GM12873 (cell line): Measurements from ENCODE around the gene ASCC2.

ENCODE experiments used
- TF ChIP-seq, protein P1 (sequence below): IDR thresholded peaks from 2 replicates; pipeline ENCODE4 v1.5.1; 2012; ENCODE audit warnings: low read depth, mild to moderate bottlenecking, moderate library complexity, low read length, control low read depth; ENCODE audit not compliant: insufficient read depth; ENCODE audit errors: missing control alignments

ASCC2 gene

DNA sequence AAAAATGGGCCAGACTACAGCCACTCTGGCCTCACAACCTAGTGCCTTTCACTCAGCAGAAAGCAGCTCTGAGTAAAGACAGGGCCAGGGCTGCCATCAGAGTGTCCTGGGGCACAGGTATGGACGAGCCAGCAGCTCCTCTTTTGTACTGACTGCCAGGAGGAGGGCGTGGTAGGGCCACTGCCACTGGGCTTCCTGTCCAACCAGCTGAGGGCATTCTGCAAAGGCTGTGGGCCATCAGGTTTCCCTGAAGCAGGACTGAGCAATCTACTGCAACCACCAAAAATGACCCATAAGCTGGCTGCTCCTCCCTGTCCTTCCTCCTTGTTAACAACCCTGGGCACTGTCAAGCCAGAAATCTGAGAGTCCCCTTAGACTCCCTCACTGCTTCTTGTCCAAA lies 33.1 kb downstream of the ASCC2 start:
- TF ChIP-seq, protein P1, sequence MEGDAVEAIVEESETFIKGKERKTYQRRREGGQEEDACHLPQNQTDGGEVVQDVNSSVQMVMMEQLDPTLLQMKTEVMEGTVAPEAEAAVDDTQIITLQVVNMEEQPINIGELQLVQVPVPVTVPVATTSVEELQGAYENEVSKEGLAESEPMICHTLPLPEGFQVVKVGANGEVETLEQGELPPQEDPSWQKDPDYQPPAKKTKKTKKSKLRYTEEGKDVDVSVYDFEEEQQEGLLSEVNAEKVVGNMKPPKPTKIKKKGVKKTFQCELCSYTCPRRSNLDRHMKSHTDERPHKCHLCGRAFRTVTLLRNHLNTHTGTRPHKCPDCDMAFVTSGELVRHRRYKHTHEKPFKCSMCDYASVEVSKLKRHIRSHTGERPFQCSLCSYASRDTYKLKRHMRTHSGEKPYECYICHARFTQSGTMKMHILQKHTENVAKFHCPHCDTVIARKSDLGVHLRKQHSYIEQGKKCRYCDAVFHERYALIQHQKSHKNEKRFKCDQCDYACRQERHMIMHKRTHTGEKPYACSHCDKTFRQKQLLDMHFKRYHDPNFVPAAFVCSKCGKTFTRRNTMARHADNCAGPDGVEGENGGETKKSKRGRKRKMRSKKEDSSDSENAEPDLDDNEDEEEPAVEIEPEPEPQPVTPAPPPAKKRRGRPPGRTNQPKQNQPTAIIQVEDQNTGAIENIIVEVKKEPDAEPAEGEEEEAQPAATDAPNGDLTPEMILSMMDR = no peak

- TF ChIP-seq, protein P1 = no peak
These were observed 34.9 kb downstream of the ASCC2 start for GRCh38 chr22:29803190-29803589.

GRCh38 chr22:29801796-29802195 lies 36.3 kb downstream of the ASCC2 start:
- TF ChIP-seq, protein P1 = no peak

- TF ChIP-seq, protein P1 = no peak
These were observed 36.9 kb downstream of the ASCC2 start for GRCh38 chr22:29801153-29801552.

DNA sequence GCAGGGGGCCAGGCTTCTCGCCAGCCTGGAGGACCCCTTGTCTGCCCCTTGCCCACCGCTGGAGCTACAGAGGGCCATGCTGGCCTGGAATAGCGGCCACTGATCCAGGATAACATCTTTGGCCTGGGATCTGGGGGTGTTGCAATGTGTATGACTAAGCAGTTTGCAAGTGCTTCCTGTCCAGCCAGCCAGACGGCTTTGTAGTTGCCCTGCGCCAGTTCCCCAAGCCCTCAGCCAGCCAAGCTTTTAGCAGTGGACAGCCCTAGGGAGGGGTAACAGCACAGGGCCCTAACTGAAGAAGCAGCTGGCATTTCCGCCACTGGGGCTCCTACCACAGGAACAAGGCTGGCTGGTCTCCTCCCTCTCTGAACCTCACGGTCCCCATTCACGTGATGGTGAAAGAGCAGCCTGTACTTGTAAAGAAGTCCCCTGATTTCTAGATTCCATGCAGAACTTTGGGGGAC lies 38.8 kb downstream of the ASCC2 start:
- TF ChIP-seq, protein P1 = no peak

DNA sequence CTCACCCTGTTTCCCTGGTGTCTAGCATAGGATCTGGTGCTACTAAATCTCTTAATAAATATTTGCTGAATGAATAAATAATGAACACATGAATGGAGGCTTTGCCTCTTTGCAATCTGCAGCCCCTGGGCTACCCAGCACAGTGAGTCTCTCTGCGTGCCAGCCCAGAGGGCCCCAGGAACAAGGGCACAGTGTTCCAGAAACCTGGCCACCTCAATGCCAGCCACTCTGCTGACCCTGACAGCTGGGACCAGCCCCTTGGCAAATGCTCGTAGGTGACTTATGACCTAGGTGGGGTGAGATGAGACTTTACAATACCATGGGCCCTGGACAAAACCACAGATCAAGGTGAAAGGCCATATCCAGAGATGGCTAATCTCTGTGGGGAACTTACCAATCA lies 39.3 kb downstream of the ASCC2 start:
- TF ChIP-seq, protein P1 = no peak

- TF ChIP-seq, protein P1 = no peak
These were observed 39.8 kb downstream of the ASCC2 start for GRCh38 chr22:29798318-29798717.
